Liver (tissue), 9 donors: ENCODE data around the gene KCNN3. TPM values are rescaled to one million over a fixed set of nuclear protein-coding genes. Genes with fewer than 3 reads are reported as not detected.

ENCODE experiments used
- DNase-seq: peaks from one replicate; pipeline ENCODE4 v3.0.0-alpha.2; 2017; ENCODE audit warnings: low spot score
- H3K27ac ChIP-seq, 2 donors: one replicate each; pipeline ENCODE4 v1.7.0; 2013; ENCODE audit warnings: inconsistent platforms in 2 of 2, low read length in 2 of 2, control low read depth in 1 of 2, low read depth in 1 of 2, mild to moderate bottlenecking in 1 of 2
- H3K27me3 ChIP-seq, 4 donors: one replicate each; pipeline versions ENCODE4 v1.6.1 to v1.7.0; 2013; ENCODE audit warnings: low read length in 3 of 4, inconsistent platforms in 1 of 4, mild to moderate bottlenecking in 1 of 4, moderate library complexity in 1 of 4; ENCODE audit not compliant: control insufficient read depth in 4 of 4, insufficient read depth in 4 of 4
- H3K36me3 ChIP-seq, 4 donors: one replicate each; pipeline versions ENCODE4 v1.6.1 to v1.7.0; 2013; ENCODE audit warnings: low read length in 3 of 4, mild to moderate bottlenecking in 3 of 4, low read depth in 1 of 4, moderate library complexity in 1 of 4; ENCODE audit not compliant: control insufficient read depth in 4 of 4, insufficient read depth in 3 of 4
- H3K4me1 ChIP-seq, 4 donors: one replicate each; pipeline versions ENCODE4 v1.6.1 to v1.7.0; 2013; ENCODE audit warnings: low read length in 3 of 4, mild to moderate bottlenecking in 3 of 4, moderate library complexity in 1 of 4; ENCODE audit not compliant: control insufficient read depth in 4 of 4, insufficient read depth in 4 of 4
- H3K4me3 ChIP-seq, 3 donors: one replicate each; pipeline versions ENCODE4 v1.6.1 to v1.7.0; 2013; ENCODE audit warnings: low read length in 3 of 3, control low read depth in 1 of 3, low read depth in 1 of 3, mild to moderate bottlenecking in 1 of 3
- H3K9ac ChIP-seq, 2 donors: one replicate each; pipeline ENCODE4 v1.7.0; 2013; ENCODE audit warnings: low read length in 2 of 2, mild to moderate bottlenecking in 2 of 2, moderate library complexity in 2 of 2, control low read depth in 1 of 2, low read depth in 1 of 2
- H3K9me3 ChIP-seq, 4 donors: one replicate each; pipeline versions ENCODE4 v1.6.1 to v1.7.0; 2013; ENCODE audit warnings: low read length in 3 of 4; ENCODE audit not compliant: control insufficient read depth in 4 of 4
- FOXA1 ChIP-seq: IDR thresholded peaks from 2 replicates; pipeline ENCODE4 v1.6.1; 2016; ENCODE audit warnings: antibody characterized with exemption
- FOXA2 ChIP-seq: IDR thresholded peaks from 2 replicates; pipeline ENCODE4 v1.6.1; 2016; ENCODE audit warnings: antibody characterized with exemption
- GABPA ChIP-seq, 2 donors: IDR thresholded peaks in 1 of 2; conservative IDR thresholded peaks in 1 of 2; 2 replicates each; pipeline ENCODE4 v1.6.1; 2016; ENCODE audit warnings: antibody characterized with exemption in 2 of 2, mild to moderate bottlenecking in 1 of 2, moderate library complexity in 1 of 2
- HNF4A ChIP-seq, 2 donors: conservative IDR thresholded peaks; 2 replicates each; pipeline ENCODE4 v1.6.1; 2016; ENCODE audit warnings: antibody characterized with exemption in 2 of 2, mild to moderate bottlenecking in 2 of 2
- HNF4G ChIP-seq: IDR thresholded peaks from 2 replicates; pipeline ENCODE4 v1.6.1; 2016; ENCODE audit warnings: antibody characterized with exemption
- JUND ChIP-seq, 2 donors: IDR thresholded peaks; 2 replicates each; pipeline ENCODE4 v1.6.1; 2016; ENCODE audit warnings: antibody characterized with exemption in 2 of 2
- NR2F2 ChIP-seq: IDR thresholded peaks from 2 replicates; pipeline ENCODE4 v1.6.1; 2016; ENCODE audit warnings: antibody characterized with exemption
- RAD21 ChIP-seq, 2 donors: IDR thresholded peaks; 2 replicates each; pipeline ENCODE4 v1.6.1; 2016; ENCODE audit warnings: antibody characterized with exemption in 2 of 2, mild to moderate bottlenecking in 2 of 2
- RXRA ChIP-seq, 2 donors: IDR thresholded peaks; 2 replicates each; pipeline ENCODE4 v1.6.1; 2017 to 2018; ENCODE audit warnings: antibody characterized with exemption in 2 of 2, mild to moderate bottlenecking in 1 of 2
- SP1 ChIP-seq: IDR thresholded peaks from 2 replicates; pipeline ENCODE4 v1.6.1; 2018; ENCODE audit warnings: antibody characterized with exemption, mild to moderate bottlenecking
- YY1 ChIP-seq: IDR thresholded peaks from 2 replicates; pipeline ENCODE4 v1.6.1; 2016; ENCODE audit warnings: antibody characterized with exemption, mild to moderate bottlenecking
- WGBS: extraction: QIAGEN DNeasy Blood & Tissue Kit; methylation state at CpG from one replicate; pipeline ENCODE4 v1.1.7; 2013; 5-methylcytosine and 5-hydroxymethylcytosine counted together
- polyA plus RNA-seq, 2 donors: library from polyadenylated mRNA; stranded (reverse) in 1 of 2; unstranded in 1 of 2; fragments of 200-250 nt in 1 of 2; fragments of >200 nt in 1 of 2; fragmentation: Nextera tagmentation in 1 of 2; extraction: Ambion mirVana in 1 of 2; gene quantifications; one replicate each; pipeline versions ENCODE4 v1.2.1 to v1.2.3, GENCODE V29; 2013 to 2015
- total RNA-seq, 2 donors: library from RNA; depleted of rRNA; stranded (reverse); fragments of >200 nt; gene quantifications; one replicate each; pipeline ENCODE4 v1.2.3, GENCODE V29; 2014
- TF ChIP-seq, protein P1 (sequence below): IDR thresholded peaks from 2 replicates; pipeline ENCODE4 v1.6.1; 2016; ENCODE audit warnings: antibody characterized with exemption
- TF ChIP-seq, protein P2 (sequence below): fragments of 150-350 bp; IDR thresholded peaks from 2 replicates; pipeline ENCODE4 v1.5.1; 2017; ENCODE audit warnings: improper control_type of control experiment, low read depth, low read length; ENCODE audit not compliant: missing input control
- TF ChIP-seq, protein P3 (sequence below): IDR thresholded peaks from 2 replicates; pipeline ENCODE4 v1.6.1; 2016; ENCODE audit warnings: antibody characterized with exemption
- TF ChIP-seq, protein P4 (sequence below): IDR thresholded peaks from 2 replicates; pipeline ENCODE4 v1.6.1; 2016; ENCODE audit warnings: antibody characterized with exemption, mild to moderate bottlenecking
- TF ChIP-seq, protein P5 (sequence below): IDR thresholded peaks from 2 replicates; pipeline ENCODE4 v1.6.1; 2016; ENCODE audit warnings: antibody characterized with exemption
- donor health status: healthy.
- donor health status: healthy.
- donor health status: healthy.
- donor health status: healthy.
- donor health status: healthy.

The KCNN3 gene
- total and polyA plus RNA-seq, 4 donors, result 0.09 to 0.68 (median 0.15) TPM

DNA sequence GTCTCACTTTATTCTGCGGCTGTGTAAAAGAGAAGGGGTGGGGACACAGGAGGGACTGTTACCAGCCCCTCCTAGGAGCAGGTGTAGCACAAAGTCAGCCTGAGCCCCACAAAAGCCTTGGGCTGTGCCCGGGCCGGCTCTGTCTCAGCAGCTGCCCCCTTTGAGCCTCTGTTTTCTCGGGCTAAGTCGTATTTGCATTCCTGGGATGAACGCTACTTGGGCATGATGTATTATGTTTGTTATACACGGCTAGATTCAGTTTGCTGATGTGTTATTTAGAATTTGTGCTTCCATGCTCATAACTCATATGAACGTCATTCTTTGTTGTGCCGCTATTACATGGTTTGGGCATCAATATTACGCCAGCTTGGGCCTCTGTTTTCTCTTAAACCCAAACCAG is 47.8 kb downstream of the KCNN3 start:
- Histone ChIP-seq H3K4me1 (no peaks in the 10 kb centered on the region), H3K9ac (no peak overlapping the region), H3K4me3 (no peak overlapping the region), H3K9me3 (no peaks in the 10 kb centered on the region), H3K36me3 (no peaks in the 10 kb centered on the region), H3K27me3 (no peaks in the 10 kb centered on the region), H3K27ac (no peak overlapping the region)
- 83% methylated on average over 10 of the region's 10 CpGs for WGBS
- no peak for DNase-seq
- TF ChIP-seq SP1, result no peak
- TF ChIP-seq, protein P1, sequence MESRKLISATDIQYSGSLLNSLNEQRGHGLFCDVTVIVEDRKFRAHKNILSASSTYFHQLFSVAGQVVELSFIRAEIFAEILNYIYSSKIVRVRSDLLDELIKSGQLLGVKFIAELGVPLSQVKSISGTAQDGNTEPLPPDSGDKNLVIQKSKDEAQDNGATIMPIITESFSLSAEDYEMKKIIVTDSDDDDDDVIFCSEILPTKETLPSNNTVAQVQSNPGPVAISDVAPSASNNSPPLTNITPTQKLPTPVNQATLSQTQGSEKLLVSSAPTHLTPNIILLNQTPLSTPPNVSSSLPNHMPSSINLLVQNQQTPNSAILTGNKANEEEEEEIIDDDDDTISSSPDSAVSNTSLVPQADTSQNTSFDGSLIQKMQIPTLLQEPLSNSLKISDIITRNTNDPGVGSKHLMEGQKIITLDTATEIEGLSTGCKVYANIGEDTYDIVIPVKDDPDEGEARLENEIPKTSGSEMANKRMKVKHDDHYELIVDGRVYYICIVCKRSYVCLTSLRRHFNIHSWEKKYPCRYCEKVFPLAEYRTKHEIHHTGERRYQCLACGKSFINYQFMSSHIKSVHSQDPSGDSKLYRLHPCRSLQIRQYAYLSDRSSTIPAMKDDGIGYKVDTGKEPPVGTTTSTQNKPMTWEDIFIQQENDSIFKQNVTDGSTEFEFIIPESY, result no peak
- no peak for TF ChIP-seq YY1
- TF ChIP-seq RAD21 (IDR thresholded peaks at IDR 0.05), result no peak
- TF ChIP-seq, protein P2, sequence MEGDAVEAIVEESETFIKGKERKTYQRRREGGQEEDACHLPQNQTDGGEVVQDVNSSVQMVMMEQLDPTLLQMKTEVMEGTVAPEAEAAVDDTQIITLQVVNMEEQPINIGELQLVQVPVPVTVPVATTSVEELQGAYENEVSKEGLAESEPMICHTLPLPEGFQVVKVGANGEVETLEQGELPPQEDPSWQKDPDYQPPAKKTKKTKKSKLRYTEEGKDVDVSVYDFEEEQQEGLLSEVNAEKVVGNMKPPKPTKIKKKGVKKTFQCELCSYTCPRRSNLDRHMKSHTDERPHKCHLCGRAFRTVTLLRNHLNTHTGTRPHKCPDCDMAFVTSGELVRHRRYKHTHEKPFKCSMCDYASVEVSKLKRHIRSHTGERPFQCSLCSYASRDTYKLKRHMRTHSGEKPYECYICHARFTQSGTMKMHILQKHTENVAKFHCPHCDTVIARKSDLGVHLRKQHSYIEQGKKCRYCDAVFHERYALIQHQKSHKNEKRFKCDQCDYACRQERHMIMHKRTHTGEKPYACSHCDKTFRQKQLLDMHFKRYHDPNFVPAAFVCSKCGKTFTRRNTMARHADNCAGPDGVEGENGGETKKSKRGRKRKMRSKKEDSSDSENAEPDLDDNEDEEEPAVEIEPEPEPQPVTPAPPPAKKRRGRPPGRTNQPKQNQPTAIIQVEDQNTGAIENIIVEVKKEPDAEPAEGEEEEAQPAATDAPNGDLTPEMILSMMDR, result no peak
- no peak for TF ChIP-seq FOXA1
- TF ChIP-seq JUND (IDR thresholded peaks at IDR 0.05), result no peak

DNA sequence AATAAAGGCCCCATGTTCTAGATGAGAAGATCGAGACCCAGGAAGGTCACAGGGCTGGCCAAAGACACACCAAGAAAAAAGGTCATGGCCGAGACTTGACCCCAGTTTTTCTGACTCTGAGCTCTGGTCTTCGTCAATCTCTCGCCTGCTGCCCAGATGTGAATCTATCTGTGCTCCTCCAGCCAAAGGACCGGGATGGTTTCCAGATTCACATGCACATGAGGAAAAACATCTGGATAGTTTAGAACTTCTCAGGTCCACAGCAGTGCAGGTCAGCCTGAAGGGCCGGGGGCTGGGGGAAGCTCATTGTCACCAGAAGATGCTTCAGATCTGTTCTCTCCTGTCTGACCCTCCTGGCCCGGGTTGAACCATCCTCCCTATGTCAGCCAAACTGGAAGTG is 49.0 kb downstream of the KCNN3 start:
- no peaks in the 10 kb centered on the region for H3K9me3 ChIP-seq
- H3K27me3 ChIP-seq, result no peaks in the 10 kb centered on the region
- DNase-seq, result no peak
- no peak overlapping the region for H3K27ac ChIP-seq
- H3K9ac ChIP-seq, result no peak overlapping the region
- H3K4me3 ChIP-seq, result no peak overlapping the region
- 85% methylated on average over 7 of the region's 7 CpGs for WGBS
- H3K4me1 ChIP-seq, result no peaks in the 10 kb centered on the region
- no peaks in the 10 kb centered on the region for H3K36me3 ChIP-seq
- TF ChIP-seq RAD21 (IDR thresholded peaks at IDR 0.05), result no peak
- TF ChIP-seq NR2F2, result peak; percentile 73

DNA sequence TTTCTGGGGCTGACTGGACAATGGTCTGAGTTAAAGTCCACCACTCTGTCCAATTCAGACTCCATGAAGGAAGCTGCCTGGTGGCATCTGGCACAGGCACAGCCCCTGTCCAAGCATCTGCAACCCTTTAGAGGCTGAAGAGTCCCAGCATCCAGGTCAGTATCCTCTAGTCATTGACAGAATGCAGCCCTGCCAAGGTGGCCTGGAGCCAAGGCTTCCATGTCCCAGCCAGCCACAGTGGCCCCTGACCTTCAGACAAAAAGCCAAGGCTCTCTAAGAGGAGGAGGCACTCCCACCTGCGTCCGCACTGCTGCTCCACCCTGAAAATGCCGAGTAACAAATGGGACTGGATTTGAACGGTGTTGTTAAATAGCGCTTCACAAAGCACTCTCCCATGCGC is 49.4 kb downstream of the KCNN3 start:
- 86% methylated on average over 6 of the region's 6 CpGs for WGBS
- Histone ChIP-seq H3K4me3 (no peak overlapping the region), H3K27ac (no peak overlapping the region), H3K9me3 (no peaks in the 10 kb centered on the region), H3K9ac (no peak overlapping the region), H3K36me3 (no peaks in the 10 kb centered on the region), H3K27me3 (no peaks in the 10 kb centered on the region), H3K4me1 (no peaks in the 10 kb centered on the region)
- DNase-seq, result no peak
- TF ChIP-seq RXRA (IDR thresholded peaks at IDR 0.05) (no peak), HNF4A (conservative IDR thresholded peaks at IDR 0.05) (no peak), FOXA2 (no peak), YY1 (no peak), SP1 (no peak), JUND (IDR thresholded peaks at IDR 0.05) (no peak), HNF4G (no peak), GABPA (IDR thresholded peaks at IDR 0.05 in 1 of 2, conservative IDR thresholded peaks at IDR 0.05 in 1 of 2) (no peak), NR2F2 (no peak)
- TF ChIP-seq, protein P3, sequence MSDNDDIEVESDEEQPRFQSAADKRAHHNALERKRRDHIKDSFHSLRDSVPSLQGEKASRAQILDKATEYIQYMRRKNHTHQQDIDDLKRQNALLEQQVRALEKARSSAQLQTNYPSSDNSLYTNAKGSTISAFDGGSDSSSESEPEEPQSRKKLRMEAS, result no peak
- TF ChIP-seq, protein P2, result no peak
- TF ChIP-seq, protein P1, result no peak
- TF ChIP-seq, protein P4, sequence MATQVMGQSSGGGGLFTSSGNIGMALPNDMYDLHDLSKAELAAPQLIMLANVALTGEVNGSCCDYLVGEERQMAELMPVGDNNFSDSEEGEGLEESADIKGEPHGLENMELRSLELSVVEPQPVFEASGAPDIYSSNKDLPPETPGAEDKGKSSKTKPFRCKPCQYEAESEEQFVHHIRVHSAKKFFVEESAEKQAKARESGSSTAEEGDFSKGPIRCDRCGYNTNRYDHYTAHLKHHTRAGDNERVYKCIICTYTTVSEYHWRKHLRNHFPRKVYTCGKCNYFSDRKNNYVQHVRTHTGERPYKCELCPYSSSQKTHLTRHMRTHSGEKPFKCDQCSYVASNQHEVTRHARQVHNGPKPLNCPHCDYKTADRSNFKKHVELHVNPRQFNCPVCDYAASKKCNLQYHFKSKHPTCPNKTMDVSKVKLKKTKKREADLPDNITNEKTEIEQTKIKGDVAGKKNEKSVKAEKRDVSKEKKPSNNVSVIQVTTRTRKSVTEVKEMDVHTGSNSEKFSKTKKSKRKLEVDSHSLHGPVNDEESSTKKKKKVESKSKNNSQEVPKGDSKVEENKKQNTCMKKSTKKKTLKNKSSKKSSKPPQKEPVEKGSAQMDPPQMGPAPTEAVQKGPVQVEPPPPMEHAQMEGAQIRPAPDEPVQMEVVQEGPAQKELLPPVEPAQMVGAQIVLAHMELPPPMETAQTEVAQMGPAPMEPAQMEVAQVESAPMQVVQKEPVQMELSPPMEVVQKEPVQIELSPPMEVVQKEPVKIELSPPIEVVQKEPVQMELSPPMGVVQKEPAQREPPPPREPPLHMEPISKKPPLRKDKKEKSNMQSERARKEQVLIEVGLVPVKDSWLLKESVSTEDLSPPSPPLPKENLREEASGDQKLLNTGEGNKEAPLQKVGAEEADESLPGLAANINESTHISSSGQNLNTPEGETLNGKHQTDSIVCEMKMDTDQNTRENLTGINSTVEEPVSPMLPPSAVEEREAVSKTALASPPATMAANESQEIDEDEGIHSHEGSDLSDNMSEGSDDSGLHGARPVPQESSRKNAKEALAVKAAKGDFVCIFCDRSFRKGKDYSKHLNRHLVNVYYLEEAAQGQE, result no peak
- TF ChIP-seq, protein P5, sequence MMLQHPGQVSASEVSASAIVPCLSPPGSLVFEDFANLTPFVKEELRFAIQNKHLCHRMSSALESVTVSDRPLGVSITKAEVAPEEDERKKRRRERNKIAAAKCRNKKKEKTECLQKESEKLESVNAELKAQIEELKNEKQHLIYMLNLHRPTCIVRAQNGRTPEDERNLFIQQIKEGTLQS, result no peak
